ENCODE measurements around the gene PSMC4. TPM values are rescaled to one million over a fixed set of nuclear protein-coding genes. Genes with fewer than 3 reads are reported as not detected.

PSMC4 gene
- polyA plus RNA-seq, 3 donors: 67.0 to 85.8 (median 79.6) TPM

- WGBS (ENCODE audit: insufficient coverage): no CpG with 5 or more reads among the region's 2 CpGs
- Mint-ChIP-seq H3K27ac (no peak overlapping the region), H3K4me3 (peak overlapping the region in 1 of 2 donors; percentile 75), H3K4me1 (peaks cover 59% of the 10 kb centered on the region), H3K9me3 (peaks cover 0 to 14% (median 7%) of the 10 kb centered on the region in 7 donors), H3K36me3 (peaks cover 13 to 19% of the 10 kb centered on the region in 2 donors), H3K27me3 (ENCODE audit: low read depth in 3 of 3) (peaks cover 77 to 84% (median 81%) of the 10 kb centered on the region in 3 donors)
- intact Hi-C loops (cut with micrococcal nuclease): no loop called here
- no peak for TF ChIP-seq CTCF (IDR thresholded peaks at IDR 0.05)
- Histone ChIP-seq H4K20me1 (ENCODE audit: insufficient read depth, low read length) (no peaks in the 10 kb centered on the region), H3K9me3 (replicated peaks in 1 of 2; ENCODE audit: control insufficient read depth in 1 of 2, insufficient read depth in 1 of 2, low read length in 2 of 2) (no peaks in the 10 kb centered on the region), H3K79me2 (ENCODE audit: insufficient read depth, low read length) (no peaks in the 10 kb centered on the region), H3K9ac (ENCODE audit: insufficient read depth, low read length, poor library complexity, severe bottlenecking) (no peak overlapping the region), H3K4me2 (replicated peaks; ENCODE audit: extremely low read depth, low read length, poor library complexity, severe bottlenecking) (no peak overlapping the region), H3K4me3 (replicated peaks in 1 of 3; ENCODE audit: low read depth in 2 of 3, low read length in 3 of 3) (no peak overlapping the region), H3K4me1 (ENCODE audit: control insufficient read depth in 1 of 2, insufficient read depth in 2 of 2, low read length in 2 of 2) (peaks cover 68 to 78% of the 10 kb centered on the region in 2 donors), H2AFZ (ENCODE audit: insufficient read depth, low read depth, low read length, poor library complexity, severe bottlenecking) (no peak overlapping the region), H3K27ac (ENCODE audit: low read depth in 1 of 2, low read length in 2 of 2) (no peak overlapping the region), H3K27me3 (ENCODE audit: control insufficient read depth in 2 of 2, insufficient read depth in 2 of 2, low read length in 2 of 2) (peaks cover 46% of the 10 kb centered on the region in 2 donors), H3K36me3 (replicated peaks in 1 of 2; ENCODE audit: control insufficient read depth in 1 of 2, insufficient read depth in 2 of 2, low read length in 2 of 2) (no peaks in the 10 kb centered on the region)
- DNase-seq: no peak
Measured at GRCh38 chr19:39949026-39949747, 21.8 kb upstream of the PSMC4 start.

GRCh38 chr19:39951065-39951650, 19.8 kb upstream of the PSMC4 start:
- Histone ChIP-seq H4K20me1 (ENCODE audit: insufficient read depth, low read length) (no peaks in the 10 kb centered on the region), H3K4me1 (ENCODE audit: control insufficient read depth in 1 of 2, insufficient read depth in 2 of 2, low read length in 2 of 2) (peaks cover 57 to 63% of the 10 kb centered on the region in 2 donors), H3K27me3 (ENCODE audit: control insufficient read depth in 2 of 2, insufficient read depth in 2 of 2, low read length in 2 of 2) (peaks cover 43 to 49% of the 10 kb centered on the region in 2 donors), H3K9me3 (replicated peaks in 1 of 2; ENCODE audit: control insufficient read depth in 1 of 2, insufficient read depth in 1 of 2, low read length in 2 of 2) (no peaks in the 10 kb centered on the region), H2AFZ (ENCODE audit: insufficient read depth, low read depth, low read length, poor library complexity, severe bottlenecking) (no peak overlapping the region), H3K27ac (ENCODE audit: low read depth in 1 of 2, low read length in 2 of 2) (no peak overlapping the region), H3K9ac (ENCODE audit: insufficient read depth, low read length, poor library complexity, severe bottlenecking) (no peak overlapping the region), H3K4me2 (replicated peaks; ENCODE audit: extremely low read depth, low read length, poor library complexity, severe bottlenecking) (no peak overlapping the region), H3K4me3 (replicated peaks in 1 of 3; ENCODE audit: low read depth in 2 of 3, low read length in 3 of 3) (no peak overlapping the region), H3K79me2 (ENCODE audit: insufficient read depth, low read length) (no peaks in the 10 kb centered on the region), H3K36me3 (replicated peaks in 1 of 2; ENCODE audit: control insufficient read depth in 1 of 2, insufficient read depth in 2 of 2, low read length in 2 of 2) (no peaks in the 10 kb centered on the region)
- peak overlapping the region in 2 of 7 donors; percentile 25 to 50 for H3K27ac Mint-ChIP-seq
- peaks cover 50% of the 10 kb centered on the region for H3K4me1 Mint-ChIP-seq
- intact Hi-C loops (cut with micrococcal nuclease): no loop called here
- peaks cover 10 to 20% of the 10 kb centered on the region in 2 donors for H3K36me3 Mint-ChIP-seq
- TF ChIP-seq CTCF (IDR thresholded peaks at IDR 0.05): no peak
- H3K27me3 Mint-ChIP-seq (ENCODE audit: low read depth in 3 of 3): peaks cover 73 to 78% (median 74%) of the 10 kb centered on the region in 3 donors
- peaks cover 0 to 13% (median 7%) of the 10 kb centered on the region in 7 donors for H3K9me3 Mint-ChIP-seq
- H3K4me3 Mint-ChIP-seq: peak overlapping the region in 1 of 2 donors; percentile 85
- no peak for DNase-seq
- WGBS (ENCODE audit: insufficient coverage): 100% methylated on average over 1 of the region's 2 CpGs

Measured in CD14-positive monocyte (primary cell).